Activated B cell treated with CpG ODN at 0.5 μM for 24 hours (primary cell): ENCODE results near the gene TRIM41. TPM values are rescaled to one million over a fixed set of nuclear protein-coding genes. Genes with fewer than 3 reads are reported as not detected.
A peak's percentile ranks its signal among the peaks of the same experiment; 100 is the strongest.

ENCODE experiments used
- ATAC-seq: fragments of 200-7000 bp; cut with Tn5 transposase; one replicate; pipeline ENCODE4 v1.10.0; 2021; ENCODE audit warnings: low read depth, mild to moderate bottlenecking, moderate library complexity
- CTCF ChIA-PET: fragments of 350-600 bp; sonication (Branson Sonifier 250); formaldehyde crosslinking; loops from one replicate; lab custom pipeline; 2021; ENCODE audit warnings: antibody characterized with exemption; lab: Charles Lee
- POLR2A ChIA-PET: fragments of 350-600 bp; sonication (Branson Sonifier 250); formaldehyde crosslinking; loops from one replicate; lab custom pipeline; 2021; ENCODE audit warnings: antibody characterized with exemption; lab: Charles Lee
- DNase-seq: peaks from one replicate; pipeline ENCODE4 v3.0.0; 2022
- H3K27ac Mint-ChIP-seq: one replicate; pipeline ENCODE4 v1.8.0; 2020; ENCODE audit warnings: mixed read lengths
- H3K27me3 Mint-ChIP-seq: one replicate; pipeline ENCODE4 v1.8.0; 2021; ENCODE audit warnings: mixed read lengths
- H3K36me3 Mint-ChIP-seq: one replicate; pipeline ENCODE4 v1.8.0; 2021; ENCODE audit warnings: low read depth, mixed read lengths
- H3K4me1 Mint-ChIP-seq: one replicate; pipeline ENCODE4 v1.8.0; 2021; ENCODE audit warnings: mixed read lengths
- H3K4me3 Mint-ChIP-seq: one replicate; pipeline ENCODE4 v1.8.0; 2020; ENCODE audit warnings: mild to moderate bottlenecking, mixed read lengths
- H3K9me3 Mint-ChIP-seq: one replicate; pipeline ENCODE4 v1.8.0; 2020; ENCODE audit warnings: mixed read lengths
- CTCF ChIP-seq: fragments of 200-600 bp; IDR thresholded peaks from one replicate; pipeline ENCODE4 v1.8.0; 2022; ENCODE audit warnings: antibody characterized with exemption, mild to moderate bottlenecking
- intact Hi-C: fragments of 100-400 bp; cut with micrococcal nuclease; formaldehyde crosslinking; loops from one replicate; pipeline ENCODE4 v1.15.1; 2024
- total RNA-seq: library from RNA; stranded (reverse); gene quantifications from 2 replicates; pipeline ENCODE4 v1.2.3, GENCODE V29; 2022

TRIM41 gene
- total RNA-seq, 1 donor from 2014 or later = 39.6 TPM

- CTCF ChIA-PET = no interaction called here
Observed at GRCh38 chr5:181229996-181230395, 6.9 kb downstream of the TRIM41 start.

GRCh38 chr5:181230551-181230950, 7.5 kb downstream of the TRIM41 start:
- Mint-ChIP-seq H3K27ac (peak overlapping the region; percentile 41), H3K4me3 (no peak overlapping the region), H3K36me3 (peaks cover 54% of the 10 kb centered on the region), H3K9me3 (no peaks in the 10 kb centered on the region), H3K27me3 (no peaks in the 10 kb centered on the region), H3K4me1 (peaks cover 10% of the 10 kb centered on the region)
- intact Hi-C loops = no loop called here
- CTCF ChIA-PET = no interaction called here
- TF ChIP-seq CTCF = no peak
- POLR2A ChIA-PET = no interaction called here
- DNase-seq (no peak), ATAC-seq (no peak)

More at GRCh38 chr5:181229996-181230395, 6.9 kb downstream of the TRIM41 start:
- H3K27me3 Mint-ChIP-seq = no peaks in the 10 kb centered on the region
- peaks cover 15% of the 10 kb centered on the region for H3K4me1 Mint-ChIP-seq
- ATAC-seq (no peak), DNase-seq (no peak)
- no peaks in the 10 kb centered on the region for H3K9me3 Mint-ChIP-seq
- H3K36me3 Mint-ChIP-seq = peaks cover 49% of the 10 kb centered on the region
- TF ChIP-seq CTCF = no peak
- no peak overlapping the region for H3K4me3 Mint-ChIP-seq
- POLR2A ChIA-PET = interaction anchor here (0.7 to 1.1 kb wide), 3 partner anchors 10 to 23 kb away, joined by 3 read pairs; no protein-coding TSS in a partner anchor
- intact Hi-C loops = loop anchor here (10.0 kb wide), 1 partner anchor 255 kb away; no protein-coding TSS in a partner anchor
- H3K27ac Mint-ChIP-seq = no peak overlapping the region

GRCh38 chr5:181231432-181231831, 8.4 kb downstream of the TRIM41 start:
- H3K36me3 Mint-ChIP-seq = peaks cover 63% of the 10 kb centered on the region
- H3K27ac Mint-ChIP-seq = no peak overlapping the region
- intact Hi-C loops = no loop called here
- POLR2A ChIA-PET = no interaction called here
- H3K4me1 Mint-ChIP-seq = peaks cover 6% of the 10 kb centered on the region
- ATAC-seq = no peak
- no peaks in the 10 kb centered on the region for H3K9me3 Mint-ChIP-seq
- CTCF ChIA-PET = no interaction called here
- DNase-seq = no peak
- H3K4me3 Mint-ChIP-seq = no peak overlapping the region
- TF ChIP-seq CTCF = no peak
- H3K27me3 Mint-ChIP-seq = no peaks in the 10 kb centered on the region

GRCh38 chr5:181232593-181232992, 9.5 kb downstream of the TRIM41 start:
- H3K27me3 Mint-ChIP-seq = no peaks in the 10 kb centered on the region

More at GRCh38 chr5:181232593-181232992, 9.5 kb downstream of the TRIM41 start:
- Mint-ChIP-seq H3K4me3 (no peak overlapping the region), H3K4me1 (peaks cover 5% of the 10 kb centered on the region), H3K36me3 (peaks cover 73% of the 10 kb centered on the region), H3K9me3 (no peaks in the 10 kb centered on the region), H3K27ac (no peak overlapping the region)
- no peak for ATAC-seq
- intact Hi-C loops = no loop called here
- POLR2A ChIA-PET = interaction anchor here (0.9 to 8.8 kb wide), 3 partner anchors 8 to 29 kb away, joined by 4 to 73 read pairs (median 15); partner anchors contain the start of genes TRIM41 and TRIM52
- CTCF ChIA-PET = no interaction called here
- DNase-seq = no peak
- no peak for TF ChIP-seq CTCF
